Measurements from ENCODE around the gene SLC6A3. TPM values are rescaled to one million over a fixed set of nuclear protein-coding genes. Genes with fewer than 3 reads are reported as not detected.
A peak's percentile ranks its signal among the peaks of the same experiment; 100 is the strongest.

The SLC6A3 gene
- total RNA-seq, 1 donor from 2014 or later = not detected

DNA sequence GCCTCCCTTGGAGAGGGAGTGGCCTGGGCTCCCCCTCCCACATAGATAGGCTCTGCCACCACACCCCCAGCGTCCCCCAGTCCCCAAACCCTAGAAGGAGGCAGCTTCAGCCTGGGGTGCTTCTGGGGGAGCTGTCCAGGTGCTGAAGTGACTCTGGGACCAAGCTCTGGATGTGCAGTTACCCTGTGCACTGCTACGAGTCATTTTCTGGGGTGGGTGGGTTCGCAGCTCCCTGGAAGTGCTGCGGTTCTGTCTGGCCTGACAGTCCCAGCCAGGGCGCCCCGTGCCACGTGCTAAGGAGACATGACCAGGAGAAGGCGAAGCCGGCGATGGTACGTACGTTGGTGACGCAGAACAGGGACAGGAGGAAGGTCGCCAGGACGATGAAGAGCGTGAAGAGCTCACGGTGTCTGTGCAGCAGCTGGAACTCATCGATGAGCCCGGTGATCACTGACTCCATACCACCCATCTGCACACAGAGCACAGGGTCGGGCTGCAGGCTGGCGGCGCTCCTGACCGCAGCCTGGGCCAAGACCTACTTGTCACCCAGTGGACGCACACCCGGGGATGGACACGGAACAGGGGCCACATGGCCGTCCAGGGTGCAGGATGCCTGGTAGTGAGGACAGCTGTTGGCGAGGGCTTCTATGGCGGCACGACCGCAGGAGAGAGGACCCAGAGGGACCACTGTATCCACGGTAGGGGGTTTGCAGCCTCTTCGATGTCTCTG, 35.7 kb downstream of the SLC6A3 start:
- peak in 1 of 2 donors; percentile 29 for DNase-seq (ENCODE audit: low read depth in 2 of 2)

DNA sequence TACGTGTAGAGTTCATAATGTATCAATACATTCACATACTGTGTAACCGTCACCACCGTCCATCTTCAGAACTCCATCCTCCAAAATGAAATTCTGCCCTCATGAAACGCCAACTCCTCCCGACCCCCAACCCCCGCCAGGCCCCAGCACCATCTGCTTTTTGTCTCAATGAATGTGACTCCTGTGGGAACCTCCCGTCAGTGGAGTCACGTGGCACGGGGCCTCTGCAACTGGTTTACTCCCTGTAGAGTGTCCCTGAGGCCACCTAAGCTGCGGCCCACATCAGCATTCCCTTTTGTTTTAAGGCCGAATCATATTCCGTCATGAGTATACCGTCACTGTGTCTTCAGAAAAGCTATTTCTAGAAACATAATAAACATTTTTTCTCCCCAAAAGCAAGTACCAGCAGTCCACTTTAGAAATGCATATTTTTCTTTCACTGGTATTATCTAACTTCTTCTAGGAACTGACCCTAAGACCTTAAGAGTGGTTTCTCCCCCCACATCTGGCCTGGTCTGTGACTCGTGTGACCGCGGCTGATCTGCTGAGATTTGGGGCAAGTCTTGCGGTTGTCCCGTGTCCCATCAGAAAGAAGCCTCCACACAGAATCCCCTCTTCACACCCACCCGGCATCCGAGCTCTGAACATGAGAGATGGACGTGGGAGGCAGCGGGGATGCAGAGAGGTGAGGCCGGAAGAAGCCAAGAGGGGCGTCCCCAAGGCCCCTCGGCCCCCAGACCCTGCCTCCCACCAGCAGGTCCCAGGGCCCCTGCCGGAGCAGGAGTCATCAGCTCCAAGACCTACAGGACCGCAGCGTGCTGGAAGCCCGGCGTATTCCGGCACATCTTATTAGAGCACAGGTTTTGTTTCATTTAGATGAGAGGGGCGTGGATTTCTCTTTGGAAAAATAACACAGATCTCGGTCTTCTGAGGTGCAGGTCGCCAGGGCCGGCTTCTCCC, 38.3 kb downstream of the SLC6A3 start:
- no peak for DNase-seq (ENCODE audit: low read depth in 2 of 2)

DNA sequence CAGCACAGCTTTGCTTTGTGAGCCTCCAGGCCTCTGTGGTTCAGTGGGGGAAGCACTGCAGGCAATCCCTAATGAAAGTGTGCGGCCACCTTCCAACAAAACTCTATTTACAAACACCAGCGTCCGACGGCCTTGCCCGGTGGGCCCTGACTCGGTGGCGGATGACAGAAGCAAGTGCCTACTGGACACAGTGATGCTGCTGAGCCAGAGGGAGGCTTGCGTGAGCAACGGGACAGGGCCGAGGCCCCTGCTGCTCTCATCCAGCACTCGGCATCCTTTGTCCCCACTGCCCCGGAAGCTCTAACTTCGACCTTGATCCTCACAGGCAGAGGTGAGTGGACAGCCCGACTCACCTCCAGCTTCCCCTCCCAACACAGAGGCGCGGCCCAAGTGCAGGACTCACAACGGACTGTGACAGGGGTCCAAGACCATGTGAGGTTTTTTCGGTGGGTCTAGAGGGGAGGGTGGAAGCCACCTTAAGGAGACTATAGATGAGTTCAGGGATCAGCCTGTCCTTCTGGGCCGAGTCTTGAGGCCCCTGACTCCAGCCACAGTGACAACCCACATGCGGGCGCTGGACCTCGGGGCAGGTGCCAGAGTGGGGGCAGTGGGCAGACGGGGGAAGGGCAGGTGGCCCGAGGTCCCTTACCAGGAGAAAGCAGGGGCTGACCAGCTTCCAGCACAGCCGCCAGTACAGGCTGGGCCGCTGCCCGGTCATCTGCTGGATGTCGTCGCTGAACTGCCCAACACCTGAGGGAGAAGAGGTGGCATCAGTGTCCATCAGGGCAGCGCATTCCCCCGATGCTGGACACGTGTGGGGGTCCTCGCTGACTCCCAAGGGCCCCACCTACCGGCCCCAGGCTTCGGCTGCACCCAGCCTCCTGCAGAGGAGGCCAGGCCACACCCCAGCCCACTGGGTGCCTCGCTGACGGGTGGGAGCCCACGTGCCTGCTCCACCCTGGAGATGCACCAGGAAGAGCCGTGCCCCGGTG, 39.4 kb downstream of the SLC6A3 start:
- DNase-seq (ENCODE audit: low read depth in 2 of 2) = no peak

DNA sequence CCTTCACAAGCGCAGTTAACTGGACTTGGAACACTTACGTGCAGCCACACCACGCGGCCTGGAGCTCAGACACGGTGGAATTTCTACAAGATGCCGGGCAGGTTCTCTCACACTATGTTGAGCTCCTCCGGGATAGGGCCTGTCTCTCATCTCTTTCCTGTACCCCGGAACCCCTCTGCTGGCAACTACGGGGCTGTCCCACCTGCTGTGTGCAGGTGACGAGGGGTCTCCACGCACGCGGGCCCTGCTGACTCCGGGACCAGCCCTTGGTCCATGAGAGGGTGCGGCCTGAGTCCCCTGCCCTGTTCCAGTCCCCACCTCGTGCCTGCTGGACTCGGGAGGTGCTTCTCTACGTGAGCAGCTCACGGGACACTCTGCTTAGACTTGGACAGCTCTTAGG, 40.1 kb downstream of the SLC6A3 start:
- no peak for DNase-seq (ENCODE audit: low read depth in 2 of 2)

DNA sequence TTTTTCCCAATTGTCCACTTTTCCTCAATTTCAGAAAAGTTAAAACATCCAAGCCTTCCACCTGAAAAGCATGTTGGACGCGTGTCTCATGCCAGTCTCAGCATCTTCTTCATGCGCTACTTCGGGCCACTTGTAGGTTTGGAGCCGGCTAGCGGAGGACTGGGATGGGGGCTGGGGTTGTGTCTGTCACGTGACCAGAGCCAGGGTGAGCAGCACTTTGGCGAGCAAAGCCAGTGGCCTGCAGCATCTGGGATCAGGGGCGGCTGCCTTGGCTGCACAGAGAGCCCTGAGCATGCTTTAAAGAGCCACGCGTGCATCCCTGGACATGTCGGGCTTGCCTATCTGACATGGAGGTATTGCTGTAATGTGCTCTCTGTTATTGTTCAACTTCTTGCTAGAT, 41.2 kb downstream of the SLC6A3 start:
- DNase-seq (ENCODE audit: low read depth in 2 of 2) = no peak

DNA sequence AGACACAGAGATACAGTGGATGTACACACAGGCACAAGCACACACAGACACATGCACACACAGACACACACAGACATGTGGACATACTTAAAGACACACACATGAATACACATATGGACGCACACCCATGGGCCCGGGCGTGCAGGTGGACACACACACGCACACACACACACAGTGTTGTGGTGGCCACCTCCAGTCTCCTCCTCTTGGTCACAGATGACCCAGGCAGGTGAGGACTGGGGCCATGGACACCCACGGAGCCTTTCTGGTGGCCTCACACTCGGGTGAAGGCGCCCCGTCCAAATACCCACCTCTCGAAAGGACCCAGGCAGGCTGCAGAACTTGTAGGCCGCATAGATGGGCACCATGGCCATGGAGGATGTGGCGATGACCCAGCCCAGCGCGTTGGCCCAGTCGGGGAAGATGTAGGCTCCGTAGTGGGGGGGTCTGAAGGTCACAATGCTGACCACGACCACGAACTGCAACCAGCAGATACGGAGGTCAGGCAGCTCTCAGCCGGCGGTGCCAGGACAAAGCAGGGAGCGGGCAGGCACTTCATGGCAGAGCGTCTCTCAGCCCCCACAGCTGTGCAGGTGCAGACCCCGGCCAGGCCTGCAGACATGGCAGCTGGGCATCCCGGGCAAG, 42.5 kb downstream of the SLC6A3 start:
- DNase-seq (ENCODE audit: low read depth in 2 of 2) = no peak

DNA sequence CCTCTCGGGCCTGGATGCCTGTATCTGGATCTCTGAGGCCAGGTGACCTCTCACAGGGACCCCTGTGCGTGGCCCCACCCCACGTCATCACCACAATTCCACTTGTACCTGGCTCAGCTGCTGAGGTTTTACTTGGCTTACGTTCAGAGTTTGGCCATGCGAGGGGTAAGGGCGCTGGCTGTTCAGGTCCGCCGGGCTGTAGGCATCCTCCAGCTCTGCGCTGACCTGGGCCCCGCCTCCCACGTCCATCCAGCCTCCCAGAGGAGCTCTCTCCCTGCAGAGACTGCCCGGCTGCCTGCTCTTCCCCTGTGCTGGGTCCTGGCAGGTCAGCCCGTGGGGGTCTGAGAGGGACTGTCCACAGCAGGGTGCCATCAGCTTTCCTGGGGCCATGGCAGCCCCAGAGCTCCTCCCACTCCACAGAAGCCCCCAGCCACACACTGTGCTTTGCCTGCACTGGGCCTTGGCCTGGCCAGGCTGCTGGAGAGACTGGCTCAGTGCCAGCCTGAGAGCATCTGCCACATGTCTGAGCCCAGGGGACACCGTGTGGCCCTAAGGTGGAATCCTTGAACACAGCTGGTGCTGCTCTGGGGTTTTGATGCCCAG, 43.6 kb downstream of the SLC6A3 start:
- DNase-seq (ENCODE audit: low read depth in 2 of 2) = no peak

DNA sequence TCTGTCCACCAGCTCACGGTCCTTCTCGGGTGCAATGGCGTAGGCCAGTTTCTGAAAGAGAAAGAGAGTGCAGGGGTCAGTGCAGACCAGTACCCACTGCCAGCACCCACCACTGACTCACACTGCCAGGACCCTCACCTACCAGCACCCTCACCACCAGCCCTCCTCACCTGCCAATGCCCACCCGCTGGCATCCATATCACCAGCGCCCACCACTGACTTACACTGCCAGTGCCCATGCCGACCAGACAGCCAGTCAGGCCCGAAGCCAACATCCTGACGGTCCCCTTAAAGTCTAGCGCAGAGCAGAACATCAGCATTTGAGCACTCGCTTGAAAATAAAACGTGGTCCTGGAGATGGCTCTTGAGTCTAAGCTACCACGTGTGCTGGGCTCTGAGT, 44.3 kb downstream of the SLC6A3 start:
- DNase-seq (ENCODE audit: low read depth in 2 of 2) = no peak

DNA sequence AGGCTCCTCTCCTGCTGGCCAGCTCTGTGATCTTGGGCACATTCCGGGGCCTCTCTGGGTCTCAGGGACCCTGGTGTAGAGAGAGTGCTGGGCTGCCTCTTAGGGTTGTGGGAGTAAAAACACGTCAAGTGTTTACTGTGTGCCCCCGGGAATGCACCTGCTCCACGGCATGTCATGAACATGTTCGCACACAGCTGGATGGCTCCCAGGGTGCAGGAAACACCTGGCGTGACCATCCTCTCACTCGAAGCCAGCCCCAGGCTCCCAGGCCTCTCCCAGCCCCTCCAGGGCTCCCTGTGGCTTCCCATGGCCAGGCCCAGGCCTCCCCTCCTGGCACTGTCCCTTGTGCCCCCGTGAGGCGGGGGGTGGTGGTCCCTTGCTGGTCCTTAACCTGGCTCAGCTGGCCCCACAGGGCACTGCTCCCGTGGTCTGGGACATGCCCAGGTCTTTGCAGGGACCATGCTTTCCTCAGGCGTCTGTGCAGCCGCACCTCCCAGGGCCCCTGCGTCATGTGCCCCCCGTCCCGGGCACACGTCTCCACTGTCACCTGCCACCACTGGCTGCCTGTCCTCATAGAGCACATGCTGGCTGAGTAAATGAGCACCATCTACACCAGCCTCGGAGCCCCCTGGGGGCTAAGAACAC, 44.9 kb downstream of the SLC6A3 start:
- no peak for DNase-seq (ENCODE audit: low read depth in 2 of 2)

DNA sequence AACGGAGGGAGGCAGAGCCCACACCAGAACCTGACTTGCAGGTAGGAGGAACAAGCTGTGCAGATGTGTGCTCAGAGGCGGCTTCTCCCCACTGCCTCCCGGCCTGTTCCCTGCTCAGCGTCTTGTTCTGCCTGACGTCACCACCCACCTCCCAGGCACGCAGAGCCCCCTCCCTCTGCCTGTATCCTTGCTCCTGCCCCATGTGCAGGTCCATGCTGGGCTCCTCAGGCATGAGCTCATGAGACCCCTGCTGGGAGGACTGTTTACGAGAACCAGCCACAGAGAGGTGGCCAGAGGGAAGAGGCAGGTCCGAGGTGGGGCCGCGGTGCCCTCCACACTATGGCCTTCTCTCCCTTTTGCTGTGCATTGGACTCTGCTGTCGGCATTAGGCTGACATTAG, 45.5 kb downstream of the SLC6A3 start:
- no peak for DNase-seq (ENCODE audit: low read depth in 2 of 2)

DNA sequence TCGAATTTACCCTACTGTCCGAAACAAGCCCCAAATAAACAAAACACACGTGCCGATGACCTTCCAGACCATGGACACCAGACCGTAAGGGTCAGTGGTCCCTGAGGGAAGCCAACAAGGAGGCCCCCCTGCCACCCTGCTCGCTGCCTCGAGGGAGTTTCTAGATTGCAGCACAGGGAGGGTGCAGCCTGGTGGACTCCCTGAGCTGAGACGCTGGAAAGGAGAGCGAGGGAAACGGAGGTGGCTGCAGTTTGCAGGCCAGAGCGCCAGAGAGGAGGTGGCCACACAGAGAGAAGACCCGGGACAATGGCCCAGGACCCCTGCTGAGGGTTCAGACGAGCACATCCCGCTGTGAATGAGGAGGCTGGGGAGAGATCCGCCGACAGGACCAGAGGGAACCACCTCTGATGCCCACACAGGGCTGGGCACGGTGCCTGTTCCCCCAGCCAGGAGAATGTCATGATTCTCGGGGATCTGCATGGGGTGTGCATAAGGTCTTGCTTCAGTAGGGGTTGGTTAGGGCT, 48.9 kb downstream of the SLC6A3 start:
- no peak for DNase-seq (ENCODE audit: low read depth in 2 of 2)

DNA sequence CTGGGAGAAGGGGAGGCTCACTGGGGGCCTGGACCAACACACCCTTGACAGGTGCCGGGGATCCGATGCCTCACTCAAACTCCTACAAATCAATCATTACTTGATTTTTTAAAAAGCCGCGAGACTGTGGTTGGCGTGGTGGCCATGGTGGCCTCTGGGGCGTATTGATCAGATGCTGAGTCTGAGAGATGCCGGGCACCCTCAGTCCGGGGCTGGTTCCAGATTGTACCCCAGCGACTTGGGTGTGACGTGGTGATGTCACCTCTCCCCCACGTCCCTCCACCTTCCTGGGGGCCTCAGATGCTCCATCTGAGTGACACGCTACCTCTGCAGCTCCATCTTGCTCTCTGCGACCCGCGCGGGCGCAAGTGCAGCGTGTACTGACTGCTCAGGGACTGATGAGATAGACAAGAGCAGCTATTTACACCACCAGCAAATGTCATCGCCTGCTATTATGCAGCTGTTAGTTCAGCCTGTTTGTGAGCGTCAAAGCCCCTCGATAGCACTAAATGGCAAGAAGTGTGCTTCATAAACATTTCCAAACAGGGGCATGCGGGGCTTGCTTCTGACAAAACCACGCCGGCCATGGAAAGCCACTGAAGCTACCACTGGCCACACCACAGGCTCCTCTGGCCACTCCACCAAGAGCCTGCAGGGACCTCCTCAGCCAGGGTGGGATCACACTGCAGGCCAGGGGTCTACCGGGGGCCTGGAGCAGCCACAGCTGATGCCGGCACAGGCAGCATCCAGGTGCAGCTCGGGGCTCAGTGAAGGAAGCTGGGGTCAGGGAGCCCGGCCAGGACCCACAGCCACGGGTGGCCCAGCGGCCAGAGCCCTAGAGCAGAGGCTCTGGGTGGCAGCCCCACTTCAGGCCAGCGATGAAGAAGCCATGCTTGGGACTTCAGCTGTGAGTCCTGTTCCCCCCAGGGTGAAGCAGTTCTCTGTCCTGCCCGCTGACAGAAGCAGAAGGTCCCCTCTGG, 50.1 kb downstream of the SLC6A3 start:
- no peak for DNase-seq (ENCODE audit: low read depth in 2 of 2)

DNA sequence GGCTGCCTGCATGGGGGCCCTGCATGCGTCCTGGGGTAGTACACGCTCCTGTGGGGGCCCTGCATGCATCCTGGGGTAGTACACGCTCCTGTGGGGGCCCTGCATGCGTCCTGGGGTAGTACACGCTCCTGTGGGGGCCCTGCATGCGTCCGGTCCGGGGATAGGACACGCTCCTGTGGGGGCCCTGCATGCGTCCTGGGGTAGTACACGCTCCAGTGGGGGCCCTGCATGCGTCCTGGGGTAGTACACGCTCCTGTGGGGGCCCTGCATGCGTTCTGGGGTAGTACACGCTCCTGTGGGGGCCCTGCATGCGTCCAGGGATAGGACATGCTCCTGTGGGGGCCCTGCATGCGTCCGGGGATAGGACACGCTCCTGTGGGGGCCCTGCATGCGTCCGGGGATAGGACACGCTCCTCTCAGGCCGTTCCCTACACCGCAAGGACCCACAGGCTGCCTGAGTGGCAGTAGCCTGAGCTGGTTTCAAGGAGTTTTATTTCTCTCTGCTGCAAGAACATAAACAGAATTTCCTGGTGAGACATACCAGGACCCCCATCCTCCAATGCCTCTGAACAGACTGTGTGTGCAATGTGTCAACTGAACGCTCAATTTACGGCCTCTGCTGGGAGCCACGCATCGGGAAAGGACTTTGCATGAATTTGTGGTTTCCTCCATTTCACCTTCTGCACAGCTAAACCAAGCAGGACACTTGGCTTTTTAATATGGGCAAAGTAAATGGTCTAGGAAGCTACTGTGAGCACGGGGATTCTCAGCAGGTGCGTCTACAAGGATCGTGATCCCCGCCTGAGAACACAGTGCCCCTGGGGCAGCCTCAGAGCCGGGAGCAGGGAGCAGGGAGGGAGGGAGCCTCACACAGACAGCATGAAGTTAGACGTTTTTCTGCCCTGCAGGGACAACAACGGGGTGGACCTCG, 51.4 kb downstream of the SLC6A3 start:
- DNase-seq (ENCODE audit: low read depth in 2 of 2) = no peak

DNA sequence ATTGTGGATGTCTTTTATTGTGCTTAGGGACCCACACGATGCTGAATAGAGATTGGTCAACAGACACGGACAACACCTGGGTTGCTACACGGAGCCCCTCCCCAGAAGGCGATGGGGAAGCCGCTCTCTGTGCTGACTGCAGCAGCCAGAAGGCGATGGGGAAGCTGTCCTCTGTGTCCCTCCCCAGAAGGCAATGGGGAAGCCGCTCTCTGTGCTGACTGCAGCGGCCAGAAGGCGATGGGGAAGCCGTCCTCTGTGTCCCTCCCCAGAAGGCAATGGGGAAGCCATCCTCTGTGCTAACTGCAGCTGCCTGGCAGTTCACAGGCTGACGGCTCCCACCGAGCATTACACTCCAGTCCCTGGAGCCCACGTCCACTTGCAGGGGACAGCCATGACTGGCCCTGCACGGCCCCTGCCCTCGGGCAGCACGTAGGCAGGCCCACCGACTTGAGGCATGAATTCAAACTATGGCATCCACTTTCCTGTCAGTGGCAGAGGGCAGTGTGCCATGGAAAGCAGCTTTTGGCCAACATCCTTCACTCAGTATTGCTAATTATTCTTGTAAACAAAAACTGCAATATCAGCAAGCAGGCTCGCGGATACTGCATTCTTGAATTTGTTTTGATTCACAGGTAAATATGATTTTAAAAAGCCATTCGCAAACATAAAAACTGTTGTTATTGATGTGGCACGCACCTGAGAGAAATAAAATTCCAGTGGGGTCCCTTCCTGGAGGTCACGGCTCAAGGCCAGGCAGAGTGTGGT, 52.3 kb downstream of the SLC6A3 start:
- DNase-seq (ENCODE audit: low read depth in 2 of 2) = no peak

DNA sequence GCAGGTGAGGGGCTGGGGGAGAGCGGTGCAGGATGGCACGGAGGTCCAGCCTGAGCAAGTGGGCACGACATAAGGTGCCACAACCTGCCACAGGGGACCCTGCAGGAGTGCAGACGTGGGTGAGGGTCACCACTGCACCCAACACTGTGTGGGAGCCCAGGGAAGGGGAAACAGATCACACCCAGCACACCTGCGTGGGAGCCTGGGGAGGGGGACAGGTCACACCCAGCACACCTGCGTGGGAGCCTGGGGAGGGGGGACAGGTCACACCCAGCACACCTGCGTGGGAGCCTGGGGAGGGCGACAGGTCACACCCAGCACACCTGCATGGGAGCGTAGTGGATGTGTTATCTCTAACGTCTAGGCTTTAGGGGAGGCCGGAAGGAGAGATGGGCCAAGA, 53.0 kb downstream of the SLC6A3 start:
- no peak for DNase-seq (ENCODE audit: low read depth in 2 of 2)

DNA sequence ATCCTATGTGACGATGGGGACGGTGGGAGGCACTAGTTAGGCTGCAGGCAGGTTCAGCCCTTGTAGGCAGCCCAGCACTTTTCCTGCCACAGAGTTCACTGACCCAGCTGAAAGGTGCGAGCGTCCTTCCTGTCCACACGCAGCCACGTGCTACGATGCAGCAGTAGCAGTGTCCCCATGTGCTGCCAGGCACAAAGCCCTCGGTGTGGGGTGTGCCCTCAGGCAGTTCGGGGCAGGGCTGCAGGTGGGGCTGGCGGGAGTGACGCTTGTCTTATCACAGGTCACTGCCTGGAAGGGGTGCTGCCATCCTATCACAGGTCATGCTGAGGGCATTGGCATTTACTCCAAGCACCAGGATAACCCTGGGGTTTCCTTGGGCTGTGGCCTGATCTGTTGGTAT, 53.5 kb downstream of the SLC6A3 start:
- no peak for DNase-seq (ENCODE audit: low read depth in 2 of 2)
